Thyroid gland (tissue), 4 donors: ENCODE measurements around the gene CAPN12. TPM values are rescaled to one million over a fixed set of nuclear protein-coding genes. Genes with fewer than 3 reads are reported as not detected.

Experiments
- DNase-seq, 2 donors: peaks; one replicate each; pipeline ENCODE4 v3.0.0-alpha.2; 2019
- H3K27ac ChIP-seq, 3 donors: fragments of 200-600 bp; sonication (generic); 1 replicate in 2 of 3; 2 replicates in 1 of 3; pipeline ENCODE4 v1.5.1; 2016 to 2019; ENCODE audit warnings: mild to moderate bottlenecking in 1 of 3, moderate library complexity in 1 of 3
- H3K27me3 ChIP-seq: fragments of 200-600 bp; sonication (generic); one replicate; pipeline ENCODE4 v1.5.1; 2019
- H3K36me3 ChIP-seq, 2 donors: fragments of 200-600 bp; sonication (generic); one replicate each; pipeline ENCODE4 v1.5.1; 2016 to 2019
- H3K4me1 ChIP-seq, 2 donors: fragments of 200-600 bp; sonication (generic); one replicate each; pipeline ENCODE4 v1.5.1; 2017 to 2019
- H3K4me3 ChIP-seq, 3 donors: fragments of 200-600 bp; sonication (generic); replicated peaks in 1 of 3; 1 replicate in 2 of 3; 2 replicates in 1 of 3; pipeline ENCODE4 v1.5.1; 2016; ENCODE audit warnings: mild to moderate bottlenecking in 1 of 3
- H3K9me3 ChIP-seq: fragments of 200-600 bp; sonication (generic); one replicate; pipeline ENCODE4 v1.5.1; 2017
- POLR2A ChIP-seq, 2 donors: fragments of 450-650 bp; IDR thresholded peaks; one replicate each; pipeline ENCODE4 v1.6.1; 2017; ENCODE audit warnings: antibody characterized with exemption in 2 of 2, mild to moderate bottlenecking in 2 of 2, moderate library complexity in 1 of 2
- WGBS, 2 donors: methylation state at CpG; one replicate each; pipeline ENCODE4 v1.1.5; 2017; 5-methylcytosine and 5-hydroxymethylcytosine counted together
- intact Hi-C: fragments of 100-400 bp; cut with DNase I; formaldehyde crosslinking; loops from one replicate; pipeline ENCODE4 v1.15.1; 2023
- total RNA-seq, 4 donors: library from RNA; depleted of rRNA; stranded (reverse); fragments of >200 nt; gene quantifications; one replicate each; pipeline ENCODE4 v1.2.3, GENCODE V29; 2016
- TF ChIP-seq, protein P1 (sequence below), 6 experiments: fragments of 200-600 bp in 3 of 6; fragments of 450-650 bp in 3 of 6; sonication (generic) in 3 of 6; IDR thresholded peaks; one replicate each; pipeline ENCODE4 v1.5.1; 2016 to 2019; ENCODE audit warnings: antibody characterized with exemption in 6 of 6, mild to moderate bottlenecking in 2 of 6, inconsistent platforms in 1 of 6, moderate library complexity in 1 of 6

Gene CAPN12
- total RNA-seq, 4 donors from 2014 or later = 1.6 to 2.0 TPM; not detected in 2

DNA sequence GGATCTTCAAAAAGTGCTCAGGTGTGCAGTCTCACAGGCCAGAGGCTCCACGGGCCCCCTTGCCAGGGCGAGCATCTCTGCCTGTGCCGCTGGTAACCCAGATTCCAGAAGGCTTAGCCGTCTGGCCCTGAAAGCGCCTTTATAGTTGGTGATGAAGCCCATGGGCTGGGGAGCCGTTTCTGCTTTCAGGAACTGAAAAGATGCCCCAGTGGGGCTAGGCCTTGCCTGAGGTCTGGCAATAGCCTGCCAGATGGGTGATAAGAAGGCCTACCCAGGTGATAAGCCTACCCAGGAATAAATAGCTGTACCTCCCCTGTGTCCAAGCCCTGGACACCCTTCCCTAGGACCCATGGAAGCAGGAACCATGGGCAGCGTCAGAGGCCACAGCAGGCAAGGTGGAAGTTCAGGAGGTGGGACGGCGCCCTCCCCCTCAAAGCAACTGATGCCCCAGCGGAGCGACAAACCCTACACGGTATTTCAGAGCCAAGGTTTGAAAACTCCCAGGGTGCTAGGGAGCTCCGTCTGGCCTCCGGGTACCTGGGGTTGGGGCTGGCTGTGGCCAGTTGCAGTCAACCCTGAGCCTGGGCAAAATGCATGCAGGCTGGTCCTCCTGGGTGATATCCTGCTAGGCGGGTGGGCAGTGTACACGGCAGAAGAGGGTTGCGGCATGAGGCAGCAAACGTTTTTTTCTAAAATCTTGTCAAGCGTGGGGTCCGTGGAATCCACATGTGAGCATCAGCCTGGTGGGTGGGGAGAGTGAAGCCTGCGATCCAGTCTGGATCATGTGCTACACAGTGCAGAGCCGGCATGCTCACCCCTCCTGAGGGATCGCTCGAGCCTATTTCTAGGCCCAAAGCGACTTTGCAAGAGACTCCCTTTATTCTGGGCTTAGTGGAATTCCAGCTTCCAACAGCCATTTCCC, 51.6 kb downstream of the CAPN12 start:
- Histone ChIP-seq H3K4me1 (peaks cover 65 to 81% of the 10 kb centered on the region in 2 donors), H3K9me3 (no peaks in the 10 kb centered on the region), H3K27ac (peak overlapping the region; percentile 82 to 89 (median 83)), H3K4me3 (no peak overlapping the region), H3K36me3 (no peaks in the 10 kb centered on the region), H3K27me3 (no peaks in the 10 kb centered on the region)
- 72 to 74% methylated on average over 16 to 22 of the region's 25 CpGs for WGBS, 2 donors
- no peak for DNase-seq
- intact Hi-C loops = no loop called here
- TF ChIP-seq POLR2A (IDR thresholded peaks at IDR 0.05) = no peak
- TF ChIP-seq, protein P1, sequence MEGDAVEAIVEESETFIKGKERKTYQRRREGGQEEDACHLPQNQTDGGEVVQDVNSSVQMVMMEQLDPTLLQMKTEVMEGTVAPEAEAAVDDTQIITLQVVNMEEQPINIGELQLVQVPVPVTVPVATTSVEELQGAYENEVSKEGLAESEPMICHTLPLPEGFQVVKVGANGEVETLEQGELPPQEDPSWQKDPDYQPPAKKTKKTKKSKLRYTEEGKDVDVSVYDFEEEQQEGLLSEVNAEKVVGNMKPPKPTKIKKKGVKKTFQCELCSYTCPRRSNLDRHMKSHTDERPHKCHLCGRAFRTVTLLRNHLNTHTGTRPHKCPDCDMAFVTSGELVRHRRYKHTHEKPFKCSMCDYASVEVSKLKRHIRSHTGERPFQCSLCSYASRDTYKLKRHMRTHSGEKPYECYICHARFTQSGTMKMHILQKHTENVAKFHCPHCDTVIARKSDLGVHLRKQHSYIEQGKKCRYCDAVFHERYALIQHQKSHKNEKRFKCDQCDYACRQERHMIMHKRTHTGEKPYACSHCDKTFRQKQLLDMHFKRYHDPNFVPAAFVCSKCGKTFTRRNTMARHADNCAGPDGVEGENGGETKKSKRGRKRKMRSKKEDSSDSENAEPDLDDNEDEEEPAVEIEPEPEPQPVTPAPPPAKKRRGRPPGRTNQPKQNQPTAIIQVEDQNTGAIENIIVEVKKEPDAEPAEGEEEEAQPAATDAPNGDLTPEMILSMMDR (IDR thresholded peaks at IDR 0.05) = no peak

DNA sequence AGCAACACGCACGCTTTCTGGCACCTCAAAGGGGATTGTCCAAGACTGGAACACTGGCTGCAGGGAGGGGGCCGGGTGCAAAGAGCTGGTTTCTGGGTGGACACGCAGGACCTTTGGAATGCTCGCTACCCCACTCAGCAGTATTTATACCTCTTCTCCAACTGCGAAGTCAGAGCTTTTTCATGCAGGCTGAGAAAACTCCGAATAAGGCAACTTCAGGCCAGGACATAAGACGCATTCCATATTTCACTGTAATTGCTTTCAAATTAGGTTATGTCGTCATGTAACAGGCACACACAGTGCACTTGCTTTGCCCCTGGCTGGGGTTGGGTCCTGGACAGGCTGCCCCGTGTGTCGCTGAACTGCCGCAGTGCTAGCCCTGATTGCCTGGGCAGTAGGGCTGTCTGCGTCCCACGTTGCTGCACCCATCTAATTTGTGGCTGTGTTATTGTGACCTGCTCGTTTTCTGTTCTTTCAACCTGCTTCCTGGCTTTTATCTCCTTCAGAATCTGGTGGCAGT, 52.3 kb downstream of the CAPN12 start:
- intact Hi-C loops = no loop called here

DNA sequence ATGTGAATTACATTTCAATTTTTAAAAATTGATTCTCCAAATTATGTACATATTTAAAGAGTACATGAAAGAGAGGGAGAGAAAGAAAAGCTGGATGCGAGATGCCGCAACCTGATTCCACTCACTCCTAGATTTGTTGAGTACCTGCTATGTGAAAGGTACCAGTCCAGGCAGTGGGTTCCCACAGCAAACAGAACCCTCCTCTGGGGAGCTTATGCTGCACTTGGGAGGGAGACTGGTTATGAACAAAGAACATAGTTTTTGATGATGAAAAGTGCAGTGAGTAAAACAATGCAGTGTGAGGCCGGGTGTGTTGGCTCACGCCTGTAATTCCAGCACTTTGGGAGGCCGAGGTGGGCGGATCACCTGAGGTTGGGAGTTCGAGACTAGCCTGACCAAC, 53.4 kb downstream of the CAPN12 start:
- DNase-seq = no peak
- Histone ChIP-seq H3K27ac (peak overlapping the region in 2 of 3 donors; percentile 34 to 46), H3K36me3 (no peaks in the 10 kb centered on the region), H3K4me1 (peaks cover 61 to 77% of the 10 kb centered on the region in 2 donors), H3K4me3 (no peak overlapping the region), H3K9me3 (no peaks in the 10 kb centered on the region), H3K27me3 (no peaks in the 10 kb centered on the region)
- WGBS, 2 donors = 88 to 89% methylated on average over 7 of the region's 7 CpGs
- TF ChIP-seq POLR2A (IDR thresholded peaks at IDR 0.05) = no peak
- TF ChIP-seq, protein P1 (IDR thresholded peaks at IDR 0.05) = no peak
- intact Hi-C loops = no loop called here

More for the DNA sequence above, 52.3 kb downstream of the CAPN12 start:
- peaks cover 61 to 77% of the 10 kb centered on the region in 2 donors for H3K4me1 ChIP-seq
- peak overlapping the region; percentile 82 to 89 (median 83) for H3K27ac ChIP-seq
- H3K27me3 ChIP-seq = no peaks in the 10 kb centered on the region
- no peak for DNase-seq
- no peak overlapping the region for H3K4me3 ChIP-seq
- H3K9me3 ChIP-seq = no peaks in the 10 kb centered on the region
- TF ChIP-seq, protein P1 (IDR thresholded peaks at IDR 0.05) = no peak
- WGBS, 2 donors = 66 to 68% methylated on average over 15 of the region's 15 CpGs
- H3K36me3 ChIP-seq = no peaks in the 10 kb centered on the region

DNA sequence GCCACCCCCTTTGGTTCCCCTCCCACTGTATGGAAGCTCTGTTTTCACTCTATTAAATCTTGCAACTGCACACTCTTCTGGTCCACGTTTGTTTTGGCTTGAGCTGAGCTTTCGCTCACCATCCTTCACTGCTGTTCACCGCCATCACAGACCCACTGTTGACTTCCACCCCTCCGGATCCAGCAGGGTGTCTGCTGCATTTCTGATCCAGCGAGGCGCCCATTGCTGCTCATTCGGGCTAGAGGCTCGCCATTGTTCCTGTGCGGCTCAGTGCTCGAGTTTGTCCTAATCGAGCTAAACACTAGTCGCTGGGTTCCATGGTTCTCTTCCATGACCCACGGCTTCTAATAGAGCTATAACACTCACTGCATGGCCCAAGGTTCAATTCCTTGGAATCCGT, 54.1 kb downstream of the CAPN12 start:
- Histone ChIP-seq H3K36me3 (no peaks in the 10 kb centered on the region), H3K27ac (no peak overlapping the region), H3K27me3 (no peaks in the 10 kb centered on the region), H3K9me3 (no peaks in the 10 kb centered on the region), H3K4me3 (no peak overlapping the region), H3K4me1 (peaks cover 61 to 77% of the 10 kb centered on the region in 2 donors)
- WGBS, 2 donors = 89 to 94% methylated on average over 14 of the region's 14 CpGs
- TF ChIP-seq, protein P1 (IDR thresholded peaks at IDR 0.05) = no peak
- TF ChIP-seq POLR2A (IDR thresholded peaks at IDR 0.05) = no peak
- DNase-seq = no peak
- intact Hi-C loops = no loop called here
